ENCODE data around the gene RAB3A. TPM values are rescaled to one million over a fixed set of nuclear protein-coding genes. Genes with fewer than 3 reads are reported as not detected.

The RAB3A gene
- total and polyA plus RNA-seq, 3 experiments from 2014 or later, result 0.59 to 3.8 (median 2.9) TPM

DNA sequence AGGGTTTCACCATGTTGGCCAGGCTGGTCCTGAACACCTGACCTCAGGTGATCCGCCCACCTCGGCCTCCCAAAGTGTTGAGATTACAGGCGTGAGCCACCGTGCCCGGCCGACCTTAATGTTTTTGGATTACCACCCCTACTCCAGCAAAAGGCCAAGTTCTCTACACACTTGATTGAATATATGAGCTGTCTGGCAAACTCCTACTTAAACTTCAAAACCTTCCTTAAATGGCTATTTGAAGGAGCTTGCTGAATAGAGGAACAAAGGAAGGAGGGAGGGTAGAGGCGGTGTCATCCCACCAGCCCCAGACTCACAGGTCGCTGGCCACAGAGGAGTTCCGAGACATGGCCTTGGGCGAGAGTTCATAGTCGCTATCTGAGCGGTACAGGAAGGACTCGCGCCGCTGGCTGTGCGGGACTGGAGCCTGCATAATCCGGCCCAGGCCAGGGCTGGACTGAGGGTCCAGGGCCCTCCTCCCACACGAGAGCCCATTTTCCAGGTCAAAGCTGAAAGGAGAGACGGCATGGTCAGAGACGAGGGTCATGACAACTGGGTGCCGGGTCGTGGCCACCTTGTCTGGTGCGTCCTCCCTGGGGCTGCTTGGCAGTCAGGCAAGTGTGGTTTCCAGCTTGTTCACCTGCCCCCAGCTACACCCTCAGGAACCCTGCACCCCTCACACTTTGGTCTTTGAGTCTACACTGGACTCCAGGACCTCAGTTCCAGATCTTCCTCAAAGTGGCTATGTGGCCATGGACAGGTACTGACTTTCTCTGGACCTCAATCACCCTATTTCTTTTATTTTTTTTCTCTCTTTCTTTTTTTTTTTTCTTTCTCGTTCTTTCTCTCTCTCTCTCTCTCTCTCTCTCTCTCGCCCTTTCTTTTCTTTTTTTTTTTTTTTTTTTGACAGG, 18.2 kb upstream of the RAB3A start:
- no peak overlapping the region for H3K4me3 Mint-ChIP-seq
- ChIA-PET CTCF (interaction anchor here (1.0 kb wide), 1 partner anchor 107 kb away, joined by 3 read pairs; no protein-coding TSS in a partner anchor), POLR2A (interaction anchor here (0.6 kb wide), 2 partner anchors 46 to 89 kb away, joined by 3 to 7 read pairs; no protein-coding TSS in a partner anchor)
- no peak for DNase-seq
- Histone ChIP-seq H3K27ac (ENCODE audit: low read depth, low read length) (peak overlapping the region; percentile 54), H3K36me3 (ENCODE audit: insufficient read depth, low read length) (no peaks in the 10 kb centered on the region), H3K27me3 (ENCODE audit: insufficient read depth, low read length, poor library complexity, severe bottlenecking) (peaks cover 30% of the 10 kb centered on the region), H3K9me3 (ENCODE audit: low read length) (no peaks in the 10 kb centered on the region), H3K4me1 (ENCODE audit: insufficient read depth, low read length) (peaks cover 24% of the 10 kb centered on the region), H3K4me3 (ENCODE audit: low read length) (no peak overlapping the region)
- H3K9me3 Mint-ChIP-seq, result no peaks in the 10 kb centered on the region
- H3K27ac Mint-ChIP-seq, result peak overlapping the region in 1 of 8 donors; percentile 93
- peaks cover 14 to 29% (median 16%) of the 10 kb centered on the region in 3 donors for H3K4me1 Mint-ChIP-seq
- H3K36me3 Mint-ChIP-seq, result peaks cover 0 to 3% (median 0%) of the 10 kb centered on the region in 3 donors
- H3K27me3 Mint-ChIP-seq, result peaks cover 41 to 55% of the 10 kb centered on the region in 2 donors

- H3K9me3 ChIP-seq (ENCODE audit: low read length), result no peaks in the 10 kb centered on the region
- ChIA-PET POLR2A (no interaction called here), CTCF (interaction anchor here (0.5 to 1.3 kb wide), 2 partner anchors 108 to 967 kb away, joined by 3 read pairs; no protein-coding TSS in a partner anchor)
- no peak overlapping the region for H3K27ac Mint-ChIP-seq
- no peaks in the 10 kb centered on the region for H3K9me3 Mint-ChIP-seq
- H3K4me1 Mint-ChIP-seq, result peaks cover 11 to 25% (median 14%) of the 10 kb centered on the region in 3 donors
- H3K36me3 Mint-ChIP-seq, result peaks cover 0 to 3% (median 0%) of the 10 kb centered on the region in 3 donors
- H3K27me3 Mint-ChIP-seq, result peaks cover 37 to 47% of the 10 kb centered on the region in 2 donors
- H3K4me1 ChIP-seq (ENCODE audit: insufficient read depth, low read length), result peaks cover 19% of the 10 kb centered on the region
- peak overlapping the region in 1 of 7 donors; percentile 54 for H3K4me3 Mint-ChIP-seq
- no peak for DNase-seq
- H3K36me3 ChIP-seq (ENCODE audit: insufficient read depth, low read length), result no peaks in the 10 kb centered on the region
- peaks cover 21% of the 10 kb centered on the region for H3K27me3 ChIP-seq (ENCODE audit: insufficient read depth, low read length, poor library complexity, severe bottlenecking)
- no peak overlapping the region for H3K4me3 ChIP-seq (ENCODE audit: low read length)
- H3K27ac ChIP-seq (ENCODE audit: low read depth, low read length), result no peak overlapping the region
These were observed 16.9 kb upstream of the RAB3A start for GRCh38 chr19:18220632-18221275.

DNA sequence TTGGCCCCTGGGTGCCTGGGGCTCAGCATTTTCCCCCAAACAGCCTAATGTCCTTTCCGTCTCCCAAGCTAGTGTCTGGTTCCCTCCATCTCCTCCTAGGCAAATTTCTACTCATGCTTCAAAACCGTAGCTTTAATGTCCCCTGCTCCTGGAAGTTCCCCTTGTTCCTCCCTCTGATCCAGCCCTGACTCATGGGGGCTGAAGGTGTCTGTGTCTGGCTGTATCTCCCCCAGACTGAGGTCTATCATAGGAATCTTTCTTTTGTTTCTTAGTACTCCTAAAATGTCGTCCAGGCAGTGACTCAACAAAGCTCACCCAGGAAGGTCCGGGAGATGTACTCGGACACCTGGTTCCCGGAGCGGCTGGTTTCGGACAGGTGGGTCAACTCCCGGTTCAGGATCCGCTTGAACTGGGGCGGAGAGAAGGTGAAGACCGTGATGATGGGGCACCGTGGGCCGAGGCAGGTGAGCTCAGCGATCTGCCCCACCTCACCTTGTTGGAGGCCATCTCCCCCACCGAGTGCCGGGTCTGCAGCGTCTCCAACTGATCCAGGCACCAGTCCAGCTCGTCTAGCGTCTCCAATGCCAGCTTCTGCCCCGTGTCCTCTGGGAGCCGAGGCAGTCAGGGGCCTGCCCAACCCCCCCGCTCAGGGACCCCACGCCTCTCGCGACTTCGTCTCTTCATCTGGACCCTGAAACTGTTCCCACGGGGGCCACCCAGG, 16.2 kb upstream of the RAB3A start:
- Histone ChIP-seq H3K4me1 (ENCODE audit: insufficient read depth, low read length) (peaks cover 13% of the 10 kb centered on the region), H3K27me3 (ENCODE audit: insufficient read depth, low read length, poor library complexity, severe bottlenecking) (peaks cover 15% of the 10 kb centered on the region), H3K9me3 (ENCODE audit: low read length) (no peaks in the 10 kb centered on the region), H3K4me3 (ENCODE audit: low read length) (no peak overlapping the region), H3K27ac (ENCODE audit: low read depth, low read length) (no peak overlapping the region), H3K36me3 (ENCODE audit: insufficient read depth, low read length) (no peaks in the 10 kb centered on the region)
- peak overlapping the region in 1 of 7 donors; percentile 54 for H3K4me3 Mint-ChIP-seq
- no peak overlapping the region for H3K27ac Mint-ChIP-seq
- POLR2A ChIA-PET, result interaction anchor here (0.6 kb wide), 1 partner anchor 59 kb away, joined by 3 read pairs; no protein-coding TSS in a partner anchor
- H3K36me3 Mint-ChIP-seq, result peaks cover 0 to 3% (median 0%) of the 10 kb centered on the region in 3 donors
- peaks cover 10 to 18% (median 10%) of the 10 kb centered on the region in 3 donors for H3K4me1 Mint-ChIP-seq
- DNase-seq, result no peak
- CTCF ChIA-PET, result interaction anchor here (0.5 to 1.3 kb wide), 2 partner anchors 109 to 968 kb away, joined by 3 read pairs; no protein-coding TSS in a partner anchor
- no peaks in the 10 kb centered on the region for H3K9me3 Mint-ChIP-seq
- H3K27me3 Mint-ChIP-seq, result peaks cover 31 to 40% of the 10 kb centered on the region in 2 donors

GRCh38 chr19:18218600-18218999, 14.8 kb upstream of the RAB3A start:
- Mint-ChIP-seq H3K9me3 (no peaks in the 10 kb centered on the region), H3K36me3 (no peaks in the 10 kb centered on the region), H3K27ac (peak overlapping the region in 1 of 8 donors; percentile 55), H3K4me1 (peaks cover 0 to 3% (median 3%) of the 10 kb centered on the region in 3 donors), H3K27me3 (peaks cover 22 to 26% of the 10 kb centered on the region in 2 donors), H3K4me3 (no peak overlapping the region)
- Histone ChIP-seq H3K27ac (ENCODE audit: low read depth, low read length) (no peak overlapping the region), H3K4me1 (ENCODE audit: insufficient read depth, low read length) (no peaks in the 10 kb centered on the region), H3K4me3 (ENCODE audit: low read length) (no peak overlapping the region), H3K36me3 (ENCODE audit: insufficient read depth, low read length) (no peaks in the 10 kb centered on the region), H3K27me3 (ENCODE audit: insufficient read depth, low read length, poor library complexity, severe bottlenecking) (peaks cover 1% of the 10 kb centered on the region), H3K9me3 (ENCODE audit: low read length) (no peaks in the 10 kb centered on the region)
- CTCF ChIA-PET, result interaction anchor here (1.1 kb wide), 1 partner anchor 33 kb away, joined by 3 read pairs; no protein-coding TSS in a partner anchor
- no peak for DNase-seq
- POLR2A ChIA-PET, result no interaction called here

DNA sequence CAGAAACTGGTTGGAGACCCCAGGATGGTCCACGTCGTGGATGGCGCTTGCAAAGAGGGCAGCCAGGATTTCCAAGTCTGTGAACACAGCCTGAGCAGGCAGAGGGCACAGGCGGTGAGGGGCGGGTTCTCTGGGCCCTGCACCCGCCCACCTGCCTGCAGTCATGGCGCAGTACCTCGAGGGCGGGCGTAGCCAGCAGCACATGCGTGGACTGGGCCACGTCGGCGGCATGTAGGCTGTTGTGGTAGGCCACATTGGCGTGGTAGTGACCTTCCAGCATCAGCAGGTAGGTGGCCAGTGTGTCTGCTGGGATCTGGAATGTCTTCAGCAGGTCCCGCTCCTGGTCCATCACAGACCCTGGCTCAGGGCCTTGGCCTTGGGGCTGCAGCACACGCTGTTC, 14.3 kb upstream of the RAB3A start:
- Mint-ChIP-seq H3K27ac (no peak overlapping the region), H3K4me1 (peaks cover 0 to 3% (median 3%) of the 10 kb centered on the region in 3 donors), H3K4me3 (no peak overlapping the region), H3K27me3 (peaks cover 19 to 24% of the 10 kb centered on the region in 2 donors), H3K9me3 (no peaks in the 10 kb centered on the region), H3K36me3 (no peaks in the 10 kb centered on the region)
- Histone ChIP-seq H3K4me1 (ENCODE audit: insufficient read depth, low read length) (no peaks in the 10 kb centered on the region), H3K36me3 (ENCODE audit: insufficient read depth, low read length) (no peaks in the 10 kb centered on the region), H3K27ac (ENCODE audit: low read depth, low read length) (no peak overlapping the region), H3K27me3 (ENCODE audit: insufficient read depth, low read length, poor library complexity, severe bottlenecking) (no peaks in the 10 kb centered on the region), H3K9me3 (ENCODE audit: low read length) (no peaks in the 10 kb centered on the region), H3K4me3 (ENCODE audit: low read length) (no peak overlapping the region)
- ChIA-PET POLR2A (no interaction called here), CTCF (no interaction called here)
- no peak for DNase-seq

GRCh38 chr19:18216789-18217188, 12.9 kb upstream of the RAB3A start:
- H3K9me3 Mint-ChIP-seq, result no peaks in the 10 kb centered on the region
- ChIA-PET POLR2A (no interaction called here), CTCF (no interaction called here)
- H3K9me3 ChIP-seq (ENCODE audit: low read length), result no peaks in the 10 kb centered on the region
- no peaks in the 10 kb centered on the region for H3K4me1 ChIP-seq (ENCODE audit: insufficient read depth, low read length)
- peaks cover 0 to 3% (median 3%) of the 10 kb centered on the region in 3 donors for H3K4me1 Mint-ChIP-seq
- H3K27me3 ChIP-seq (ENCODE audit: insufficient read depth, low read length, poor library complexity, severe bottlenecking), result no peaks in the 10 kb centered on the region
- H3K36me3 ChIP-seq (ENCODE audit: insufficient read depth, low read length), result no peaks in the 10 kb centered on the region
- no peak overlapping the region for H3K27ac Mint-ChIP-seq
- H3K4me3 Mint-ChIP-seq, result no peak overlapping the region
- no peak for DNase-seq
- no peak overlapping the region for H3K4me3 ChIP-seq (ENCODE audit: low read length)
- H3K36me3 Mint-ChIP-seq, result no peaks in the 10 kb centered on the region
- H3K27me3 Mint-ChIP-seq, result peaks cover 10 to 17% of the 10 kb centered on the region in 2 donors
- H3K27ac ChIP-seq (ENCODE audit: low read depth, low read length), result no peak overlapping the region

DNA sequence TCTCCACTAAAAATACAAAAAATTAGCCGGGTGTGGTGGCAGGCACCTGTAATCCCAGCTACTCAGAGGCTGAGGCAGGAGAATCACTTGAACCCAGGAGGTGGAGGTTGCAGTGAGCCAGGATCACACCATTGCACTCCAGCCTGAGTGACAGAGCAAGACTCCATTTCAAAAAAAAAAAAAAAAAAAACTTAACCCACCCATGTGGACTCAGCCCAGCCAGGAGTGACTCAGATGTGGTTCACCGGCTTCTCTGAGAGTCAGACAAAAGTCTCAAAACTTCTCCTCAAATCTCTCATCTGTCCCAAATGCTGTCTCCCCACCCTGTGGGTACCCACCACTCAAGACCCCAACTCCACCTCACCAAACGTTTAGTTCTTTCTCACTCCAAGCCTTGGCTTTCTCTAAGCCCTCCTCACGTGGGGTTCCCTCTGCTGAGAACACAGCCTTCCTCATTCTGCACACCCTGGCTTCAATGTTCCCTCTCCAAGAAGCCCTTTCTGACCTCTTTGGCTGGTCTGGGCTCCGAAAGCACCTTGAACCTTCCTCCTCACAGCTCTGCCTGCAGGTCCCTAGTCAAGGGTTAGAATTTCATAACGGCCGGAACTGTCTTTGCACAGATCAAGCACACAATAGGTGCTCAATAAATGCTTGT, 11.1 kb upstream of the RAB3A start:
- H3K36me3 ChIP-seq (ENCODE audit: insufficient read depth, low read length), result no peaks in the 10 kb centered on the region
- H3K27me3 ChIP-seq (ENCODE audit: insufficient read depth, low read length, poor library complexity, severe bottlenecking), result no peaks in the 10 kb centered on the region
- no peak overlapping the region for H3K27ac ChIP-seq (ENCODE audit: low read depth, low read length)
- Mint-ChIP-seq H3K27me3 (peaks cover 6 to 9% of the 10 kb centered on the region in 2 donors), H3K36me3 (no peaks in the 10 kb centered on the region), H3K9me3 (no peaks in the 10 kb centered on the region), H3K4me1 (no peaks in the 10 kb centered on the region), H3K27ac (no peak overlapping the region), H3K4me3 (no peak overlapping the region)
- POLR2A ChIA-PET, result interaction anchor here (0.6 kb wide), 1 partner anchor 104 kb away, joined by 5 read pairs; no protein-coding TSS in a partner anchor
- H3K9me3 ChIP-seq (ENCODE audit: low read length), result no peaks in the 10 kb centered on the region
- no peak for DNase-seq
- CTCF ChIA-PET, result no interaction called here
- H3K4me1 ChIP-seq (ENCODE audit: insufficient read depth, low read length), result no peaks in the 10 kb centered on the region
- no peak overlapping the region for H3K4me3 ChIP-seq (ENCODE audit: low read length)
